ENCODE measurements around the gene SMIM24.

Gene SMIM24

DNA sequence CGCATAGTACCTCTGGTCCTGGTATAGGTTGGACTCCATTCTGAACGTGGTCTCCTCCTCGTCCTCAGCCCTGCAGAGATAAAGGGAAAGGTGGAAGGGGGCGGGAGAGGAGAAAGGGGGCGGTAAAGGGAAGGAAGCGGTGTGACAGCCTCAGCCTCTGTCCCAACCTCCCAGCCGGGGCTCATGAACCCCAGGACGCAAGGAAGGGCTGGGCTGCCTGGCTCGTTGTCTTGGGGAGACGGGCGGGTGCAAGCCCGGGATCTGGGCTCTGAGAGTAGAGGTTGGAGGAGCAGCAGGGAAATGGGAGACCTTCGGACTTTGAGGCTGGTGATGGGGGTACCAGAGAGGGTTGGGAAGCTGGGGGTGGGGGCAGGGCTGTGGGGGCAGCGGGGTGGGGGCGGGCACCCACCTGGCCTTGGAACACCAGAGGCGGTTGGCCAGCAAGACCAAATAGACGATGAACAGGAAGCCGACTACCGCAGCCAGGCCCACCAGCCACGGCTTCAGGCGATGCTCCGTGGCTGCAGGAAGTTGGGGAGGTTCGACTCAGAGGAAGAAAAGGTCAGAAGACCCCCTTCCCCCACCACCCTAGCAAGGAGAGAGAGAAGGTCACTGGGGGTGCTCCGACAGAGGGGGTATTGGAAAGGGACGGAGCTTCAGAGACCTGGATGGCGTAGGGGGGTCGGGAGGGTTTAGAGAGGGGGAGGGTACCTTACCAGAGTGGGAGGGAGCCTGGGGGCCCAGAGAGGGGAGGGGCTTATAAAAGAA is 1.7 kb downstream of the SMIM24 start:
- TF ChIP-seq RAD21 (IDR thresholded peaks at IDR 0.05; ENCODE audit: low read depth) (no peak), TAF1 (IDR thresholded peaks at IDR 0.05; ENCODE audit: low read depth) (no peak), EP300 (IDR thresholded peaks at IDR 0.05; ENCODE audit: borderline replicate concordance) (no peak), FOXM1 (IDR thresholded peaks at IDR 0.05; ENCODE audit: borderline replicate concordance, low read depth) (no peak)

DNA sequence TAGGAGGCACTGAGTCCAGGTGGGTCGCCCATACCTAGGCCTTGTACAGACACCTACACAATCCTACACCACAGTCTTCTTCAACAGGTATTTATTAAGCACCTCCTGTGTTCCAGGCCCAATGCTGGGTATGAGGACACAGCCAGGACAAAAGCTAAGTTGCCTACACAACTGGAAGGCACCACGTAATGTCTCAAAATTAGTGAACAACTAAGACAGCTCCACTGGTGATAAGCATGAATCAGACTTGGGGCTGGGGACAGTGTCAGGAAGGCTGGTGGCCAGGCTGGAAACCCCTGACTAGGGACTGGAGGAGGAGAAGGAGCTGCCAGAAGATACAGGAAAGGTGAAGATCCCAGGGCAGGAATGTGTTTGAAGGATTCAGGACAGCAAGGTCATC is 2.4 kb downstream of the SMIM24 start:
- TF ChIP-seq EP300 (IDR thresholded peaks at IDR 0.05; ENCODE audit: borderline replicate concordance): no peak
- TF ChIP-seq NFIC (IDR thresholded peaks at IDR 0.05): no peak

DNA sequence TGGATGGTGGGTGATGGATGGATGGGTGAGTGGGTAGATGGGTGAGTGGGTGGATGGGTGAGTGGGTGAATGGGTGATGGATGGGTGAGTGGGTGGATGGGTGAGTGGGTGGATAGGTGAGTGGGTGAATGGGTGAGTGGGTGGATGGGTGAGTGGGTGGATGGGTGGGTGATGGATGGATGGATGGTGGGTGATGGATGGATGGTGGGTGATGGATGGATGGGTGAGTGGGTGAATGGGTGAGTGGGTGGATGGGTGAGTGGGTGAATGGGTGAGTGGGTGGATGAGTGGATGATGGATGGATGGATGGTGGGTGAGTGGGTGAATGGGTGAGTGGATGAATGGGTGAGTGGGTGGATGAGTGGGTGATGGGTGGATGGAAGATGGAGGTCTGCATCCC is 2.8 kb downstream of the SMIM24 start:
- TF ChIP-seq TEAD4 (IDR thresholded peaks at IDR 0.05) (no peak), EP300 (IDR thresholded peaks at IDR 0.05; ENCODE audit: borderline replicate concordance) (no peak), NFIC (IDR thresholded peaks at IDR 0.05) (no peak), ZBTB7A (IDR thresholded peaks at IDR 0.05; ENCODE audit: low read depth) (no peak)

- TF ChIP-seq, protein P1, sequence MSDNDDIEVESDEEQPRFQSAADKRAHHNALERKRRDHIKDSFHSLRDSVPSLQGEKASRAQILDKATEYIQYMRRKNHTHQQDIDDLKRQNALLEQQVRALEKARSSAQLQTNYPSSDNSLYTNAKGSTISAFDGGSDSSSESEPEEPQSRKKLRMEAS (IDR thresholded peaks at IDR 0.05): no peak
- TF ChIP-seq EGR1 (IDR thresholded peaks at IDR 0.05) (no peak), FOXM1 (IDR thresholded peaks at IDR 0.05; ENCODE audit: borderline replicate concordance, low read depth) (no peak), EP300 (IDR thresholded peaks at IDR 0.05; ENCODE audit: borderline replicate concordance) (no peak), CREB1 (IDR thresholded peaks at IDR 0.05; ENCODE audit: low read depth) (no peak), CEBPB (IDR thresholded peaks at IDR 0.05) (no peak), ZBTB7A (IDR thresholded peaks at IDR 0.05; ENCODE audit: low read depth) (no peak), TAF1 (IDR thresholded peaks at IDR 0.05; ENCODE audit: low read depth) (no peak), NFIC (IDR thresholded peaks at IDR 0.05) (no peak), RAD21 (IDR thresholded peaks at IDR 0.05; ENCODE audit: low read depth) (no peak), REST (IDR thresholded peaks at IDR 0.05; ENCODE audit: low read depth) (no peak), YY1 (IDR thresholded peaks at IDR 0.05; ENCODE audit: low read depth) (no peak)
Observed at GRCh38 chr19:3476830-3477229, 3.5 kb downstream of the SMIM24 start.

- TF ChIP-seq REST (IDR thresholded peaks at IDR 0.05; ENCODE audit: low read depth) (no peak), CREB1 (IDR thresholded peaks at IDR 0.05; ENCODE audit: low read depth) (no peak), CEBPB (IDR thresholded peaks at IDR 0.05) (no peak), NFIC (IDR thresholded peaks at IDR 0.05) (no peak), RAD21 (IDR thresholded peaks at IDR 0.05; ENCODE audit: low read depth) (no peak), ZBTB7A (IDR thresholded peaks at IDR 0.05; ENCODE audit: low read depth) (no peak), TCF12 (IDR thresholded peaks at IDR 0.05; ENCODE audit: low read depth) (no peak), EP300 (IDR thresholded peaks at IDR 0.05; ENCODE audit: borderline replicate concordance) (no peak), FOXM1 (IDR thresholded peaks at IDR 0.05; ENCODE audit: borderline replicate concordance, low read depth) (no peak), TAF1 (IDR thresholded peaks at IDR 0.05; ENCODE audit: low read depth) (no peak), YY1 (IDR thresholded peaks at IDR 0.05; ENCODE audit: low read depth) (no peak), TEAD4 (IDR thresholded peaks at IDR 0.05) (no peak)
- TF ChIP-seq, protein P1 (IDR thresholded peaks at IDR 0.05): no peak
Observed at GRCh38 chr19:3475449-3475848, 4.9 kb downstream of the SMIM24 start.

GRCh38 chr19:3474614-3475013 is 5.7 kb downstream of the SMIM24 start:
- TF ChIP-seq NFIC (IDR thresholded peaks at IDR 0.05) (no peak), CEBPB (IDR thresholded peaks at IDR 0.05) (no peak), EP300 (IDR thresholded peaks at IDR 0.05; ENCODE audit: borderline replicate concordance) (no peak)
- TF ChIP-seq, protein P1 (IDR thresholded peaks at IDR 0.05): no peak

- TF ChIP-seq EP300 (IDR thresholded peaks at IDR 0.05; ENCODE audit: borderline replicate concordance) (no peak), YY1 (IDR thresholded peaks at IDR 0.05; ENCODE audit: low read depth) (no peak), TEAD4 (IDR thresholded peaks at IDR 0.05) (no peak), CEBPB (IDR thresholded peaks at IDR 0.05) (no peak), REST (IDR thresholded peaks at IDR 0.05; ENCODE audit: low read depth) (no peak)
- TF ChIP-seq, protein P2, sequence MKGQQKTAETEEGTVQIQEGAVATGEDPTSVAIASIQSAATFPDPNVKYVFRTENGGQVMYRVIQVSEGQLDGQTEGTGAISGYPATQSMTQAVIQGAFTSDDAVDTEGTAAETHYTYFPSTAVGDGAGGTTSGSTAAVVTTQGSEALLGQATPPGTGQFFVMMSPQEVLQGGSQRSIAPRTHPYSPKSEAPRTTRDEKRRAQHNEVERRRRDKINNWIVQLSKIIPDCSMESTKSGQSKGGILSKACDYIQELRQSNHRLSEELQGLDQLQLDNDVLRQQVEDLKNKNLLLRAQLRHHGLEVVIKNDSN (IDR thresholded peaks at IDR 0.05): no peak
Observed at GRCh38 chr19:3474010-3474409, 6.3 kb downstream of the SMIM24 start.
